Measurements from ENCODE around the gene SGF29. TPM values are rescaled to one million over a fixed set of nuclear protein-coding genes. Genes with fewer than 3 reads are reported as not detected.

The SGF29 gene
- total RNA-seq, 2 donors from 2014 or later, result 14.7 to 18.5 TPM

- Mint-ChIP-seq H3K27ac (no peak overlapping the region), H3K9me3 (peaks cover 4% of the 10 kb centered on the region), H3K4me1 (peaks cover 5% of the 10 kb centered on the region), H3K36me3 (ENCODE audit: low read depth) (peaks cover 12% of the 10 kb centered on the region), H3K27me3 (no peaks in the 10 kb centered on the region), H3K4me3 (no peak overlapping the region)
- ATAC-seq (replicated peaks), result no peak
These were observed 13.6 kb downstream of the SGF29 start for GRCh38 chr16:28567292-28567691.

- Mint-ChIP-seq H3K4me3 (no peak overlapping the region), H3K27ac (no peak overlapping the region), H3K27me3 (no peaks in the 10 kb centered on the region), H3K9me3 (peaks cover 4% of the 10 kb centered on the region), H3K36me3 (ENCODE audit: low read depth) (peaks cover 6% of the 10 kb centered on the region), H3K4me1 (peaks cover 7% of the 10 kb centered on the region)
- no peak for ATAC-seq (replicated peaks)
These were observed 15.3 kb downstream of the SGF29 start for GRCh38 chr16:28569021-28569420.

GRCh38 chr16:28569968-28570752 lies 16.4 kb downstream of the SGF29 start:
- Mint-ChIP-seq H3K27me3 (no peaks in the 10 kb centered on the region), H3K27ac (peak overlapping the region; percentile 61), H3K4me1 (peaks cover 10% of the 10 kb centered on the region), H3K4me3 (no peak overlapping the region), H3K9me3 (peaks cover 4% of the 10 kb centered on the region), H3K36me3 (ENCODE audit: low read depth) (peaks cover 6% of the 10 kb centered on the region)
- no peak for ATAC-seq (replicated peaks)

- peak overlapping the region; percentile 24 for H3K27ac Mint-ChIP-seq
- peaks cover 10% of the 10 kb centered on the region for H3K4me1 Mint-ChIP-seq
- no peaks in the 10 kb centered on the region for H3K9me3 Mint-ChIP-seq
- peaks cover 10% of the 10 kb centered on the region for H3K36me3 Mint-ChIP-seq (ENCODE audit: low read depth)
- no peaks in the 10 kb centered on the region for H3K27me3 Mint-ChIP-seq
- no peak overlapping the region for H3K4me3 Mint-ChIP-seq
- no peak for ATAC-seq (replicated peaks)
These were observed 19.2 kb downstream of the SGF29 start for GRCh38 chr16:28572696-28573510.

- no peaks in the 10 kb centered on the region for H3K27me3 Mint-ChIP-seq
- H3K27ac Mint-ChIP-seq, result peak overlapping the region; percentile 24
- no peaks in the 10 kb centered on the region for H3K9me3 Mint-ChIP-seq
- H3K36me3 Mint-ChIP-seq (ENCODE audit: low read depth), result peaks cover 15% of the 10 kb centered on the region
- no peak for ATAC-seq (replicated peaks)
- no peak overlapping the region for H3K4me3 Mint-ChIP-seq
- H3K4me1 Mint-ChIP-seq, result peaks cover 10% of the 10 kb centered on the region
These were observed 20.3 kb downstream of the SGF29 start for GRCh38 chr16:28573738-28574718.

- H3K9me3 Mint-ChIP-seq, result no peaks in the 10 kb centered on the region
- no peak for ATAC-seq (replicated peaks)
- no peaks in the 10 kb centered on the region for H3K27me3 Mint-ChIP-seq
- H3K4me1 Mint-ChIP-seq, result peaks cover 10% of the 10 kb centered on the region
- H3K4me3 Mint-ChIP-seq, result no peak overlapping the region
- peaks cover 15% of the 10 kb centered on the region for H3K36me3 Mint-ChIP-seq (ENCODE audit: low read depth)
- H3K27ac Mint-ChIP-seq, result no peak overlapping the region
These were observed 21.2 kb downstream of the SGF29 start for GRCh38 chr16:28574925-28575324.

- H3K27me3 Mint-ChIP-seq, result no peaks in the 10 kb centered on the region
- ATAC-seq (replicated peaks), result no peak
These were observed 21.9 kb downstream of the SGF29 start for GRCh38 chr16:28575446-28576109.

GRCh38 chr16:28580726-28581315 lies 27.1 kb downstream of the SGF29 start:
- Mint-ChIP-seq H3K27ac (no peak overlapping the region), H3K4me1 (no peaks in the 10 kb centered on the region), H3K4me3 (no peak overlapping the region), H3K9me3 (no peaks in the 10 kb centered on the region), H3K27me3 (no peaks in the 10 kb centered on the region), H3K36me3 (ENCODE audit: low read depth) (peaks cover 62% of the 10 kb centered on the region)
- no peak for ATAC-seq (replicated peaks)

More at GRCh38 chr16:28575446-28576109, 21.9 kb downstream of the SGF29 start:
- Mint-ChIP-seq H3K4me3 (no peak overlapping the region), H3K9me3 (no peaks in the 10 kb centered on the region), H3K4me1 (peaks cover 10% of the 10 kb centered on the region), H3K27ac (peak overlapping the region; percentile 3), H3K36me3 (ENCODE audit: low read depth) (peaks cover 15% of the 10 kb centered on the region)

GRCh38 chr16:28585674-28586073 lies 32.0 kb downstream of the SGF29 start:
- no peak for ATAC-seq (replicated peaks)
- no peaks in the 10 kb centered on the region for H3K9me3 Mint-ChIP-seq
- H3K27ac Mint-ChIP-seq, result no peak overlapping the region
- H3K4me1 Mint-ChIP-seq, result no peaks in the 10 kb centered on the region
- no peaks in the 10 kb centered on the region for H3K27me3 Mint-ChIP-seq
- peaks cover 89% of the 10 kb centered on the region for H3K36me3 Mint-ChIP-seq (ENCODE audit: low read depth)
- no peak overlapping the region for H3K4me3 Mint-ChIP-seq

- H3K9me3 Mint-ChIP-seq, result no peaks in the 10 kb centered on the region
- ATAC-seq (replicated peaks), result no peak
These were observed 32.7 kb downstream of the SGF29 start for GRCh38 chr16:28586466-28586865.

GRCh38 chr16:28587386-28587785 lies 33.7 kb downstream of the SGF29 start:
- Mint-ChIP-seq H3K9me3 (no peaks in the 10 kb centered on the region), H3K4me3 (no peak overlapping the region), H3K27ac (peak overlapping the region; percentile 50), H3K4me1 (no peaks in the 10 kb centered on the region), H3K27me3 (no peaks in the 10 kb centered on the region), H3K36me3 (ENCODE audit: low read depth) (peaks cover 89% of the 10 kb centered on the region)
- ATAC-seq (replicated peaks), result no peak

More at GRCh38 chr16:28586466-28586865, 32.7 kb downstream of the SGF29 start:
- Mint-ChIP-seq H3K4me3 (no peak overlapping the region), H3K27ac (no peak overlapping the region), H3K27me3 (no peaks in the 10 kb centered on the region), H3K4me1 (no peaks in the 10 kb centered on the region), H3K36me3 (ENCODE audit: low read depth) (peaks cover 89% of the 10 kb centered on the region)

GRCh38 chr16:28589069-28589468 lies 35.3 kb downstream of the SGF29 start:
- Mint-ChIP-seq H3K4me1 (no peaks in the 10 kb centered on the region), H3K27ac (peak overlapping the region; percentile 26), H3K9me3 (no peaks in the 10 kb centered on the region), H3K4me3 (no peak overlapping the region), H3K27me3 (no peaks in the 10 kb centered on the region), H3K36me3 (ENCODE audit: low read depth) (peaks cover 76% of the 10 kb centered on the region)
- ATAC-seq (replicated peaks), result no peak

- ATAC-seq (replicated peaks), result no peak
- Mint-ChIP-seq H3K4me3 (no peak overlapping the region), H3K27me3 (no peaks in the 10 kb centered on the region), H3K36me3 (ENCODE audit: low read depth) (peaks cover 71% of the 10 kb centered on the region), H3K9me3 (no peaks in the 10 kb centered on the region), H3K27ac (no peak overlapping the region), H3K4me1 (no peaks in the 10 kb centered on the region)
These were observed 36.2 kb downstream of the SGF29 start for GRCh38 chr16:28589930-28590329.
